Naive B cell (primary cell): ENCODE results near the gene GPR83. TPM values are rescaled to one million over a fixed set of nuclear protein-coding genes. Genes with fewer than 3 reads are reported as not detected.

ENCODE experiments used
- ATAC-seq, 2 donors: fragments of 150-1000 bp; cut with Tn5 transposase; 2 replicates each; pipeline ENCODE4 v1.10.0; 2021; ENCODE audit warnings: low read depth in 2 of 2, mild to moderate bottlenecking in 2 of 2, moderate library complexity in 2 of 2
- DNase-seq: peaks from one replicate; pipeline ENCODE4 v3.0.0; 2022
- H3K27ac Mint-ChIP-seq, 6 donors: one replicate each; pipeline ENCODE4 v1.8.0; 2020 to 2022; ENCODE audit warnings: mild to moderate bottlenecking in 6 of 6, mixed read lengths in 6 of 6, moderate library complexity in 5 of 6, inconsistent platforms in 2 of 6
- H3K27me3 Mint-ChIP-seq, 3 donors: one replicate each; pipeline ENCODE4 v1.8.0; 2021 to 2022; ENCODE audit warnings: mixed read lengths in 3 of 3, mild to moderate bottlenecking in 1 of 3
- H3K36me3 Mint-ChIP-seq, 2 donors: one replicate each; pipeline ENCODE4 v1.8.0; 2020 to 2022; ENCODE audit warnings: mixed read lengths in 2 of 2, inconsistent platforms in 1 of 2, mild to moderate bottlenecking in 1 of 2
- H3K4me1 Mint-ChIP-seq, 3 donors: one replicate each; pipeline ENCODE4 v1.8.0; 2020 to 2022; ENCODE audit warnings: mixed read lengths in 3 of 3, inconsistent platforms in 1 of 3, mild to moderate bottlenecking in 1 of 3, moderate library complexity in 1 of 3
- H3K4me3 Mint-ChIP-seq, 8 donors: one replicate each; pipeline ENCODE4 v1.8.0; 2020 to 2022; ENCODE audit warnings: mild to moderate bottlenecking in 8 of 8, mixed read lengths in 8 of 8, moderate library complexity in 8 of 8, inconsistent platforms in 2 of 8
- H3K9me3 Mint-ChIP-seq, 7 donors: one replicate each; pipeline ENCODE4 v1.8.0; 2020 to 2022; ENCODE audit warnings: mixed read lengths in 7 of 7, mild to moderate bottlenecking in 5 of 7, inconsistent platforms in 2 of 7, moderate library complexity in 1 of 7
- polyA plus RNA-seq, 6 donors: library from polyadenylated mRNA; unstranded; fragments of 300-500 nt; fragmentation: Illumina TruSeq; gene quantifications; one replicate each; pipeline ENCODE4 v1.2.3, GENCODE V29; 2021; ENCODE audit warnings: low read depth in 6 of 6

The GPR83 gene
- under 1 TPM in 2 of 6 donors, not detected in 4; 0.08 to 0.20 TPM for polyA plus RNA-seq

DNA sequence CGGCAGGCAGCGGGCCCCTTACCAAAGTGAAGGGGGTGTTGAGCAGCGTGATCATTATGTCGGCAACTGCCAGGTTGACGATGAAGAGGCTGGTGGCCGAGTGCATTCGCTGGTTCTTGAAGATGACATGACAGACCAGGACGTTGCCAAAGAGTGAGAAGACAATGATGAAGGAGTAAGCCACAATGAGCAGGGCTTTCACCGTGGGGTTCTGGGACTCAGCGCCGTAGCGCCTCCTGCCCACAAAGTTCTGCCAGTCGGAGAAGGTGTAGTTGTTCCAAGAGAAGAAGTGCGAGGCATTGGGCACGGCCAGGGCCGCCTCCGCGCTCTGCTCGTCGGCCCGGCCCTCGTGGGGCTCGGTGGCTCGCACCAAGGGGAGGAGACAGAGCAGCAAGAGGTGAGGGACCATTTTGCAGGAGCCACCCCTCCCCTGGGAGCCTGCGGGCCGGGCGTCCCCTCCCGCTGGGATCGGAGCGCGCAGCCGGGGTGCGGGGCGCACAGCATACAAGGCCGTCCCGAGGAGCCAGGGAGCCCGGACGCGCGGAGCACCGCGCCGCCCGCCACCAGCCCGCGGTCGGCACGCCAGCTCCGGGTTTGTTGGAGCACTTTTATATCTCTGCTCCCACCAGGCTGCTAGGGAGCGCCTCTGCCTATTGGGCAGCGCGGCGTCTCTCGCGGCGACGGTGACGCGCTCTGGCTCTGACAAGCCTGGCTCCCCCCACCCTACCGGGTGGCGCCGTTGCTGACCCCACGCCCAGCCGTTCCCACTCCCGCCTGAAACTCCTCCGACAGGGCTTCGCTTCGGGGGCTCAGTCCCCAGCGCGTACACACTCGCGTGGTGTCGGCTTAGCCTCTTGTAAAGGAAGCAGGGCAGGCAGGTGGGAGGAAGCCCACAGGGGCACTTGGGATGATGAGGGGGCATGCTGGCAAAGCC is at the start of gene GPR83:
GPR83 (minus strand) TSS at position 581 of the 934 bp plus-strand sequence; CDS start at position 409, 172 bp downstream.
- ATAC-seq (no peak), DNase-seq (no peak)
- peak within 1 kb of the TSS in 7 of 8 donors; percentile 0 to 80 (median 48) for H3K4me3 Mint-ChIP-seq
- H3K27ac Mint-ChIP-seq: peak within 1 kb of the TSS in 1 of 6 donors; percentile 31
- peaks cover 45 to 64% (median 55%) of the 10 kb centered on the region in 3 donors for H3K27me3 Mint-ChIP-seq
- peaks cover 6 to 11% of the 10 kb centered on the region in 2 donors for H3K36me3 Mint-ChIP-seq
- peaks cover 9 to 13% (median 10%) of the 10 kb centered on the region in 3 donors for H3K4me1 Mint-ChIP-seq
- peaks cover 0 to 12% (median 9%) of the 10 kb centered on the region in 7 donors for H3K9me3 Mint-ChIP-seq

DNA sequence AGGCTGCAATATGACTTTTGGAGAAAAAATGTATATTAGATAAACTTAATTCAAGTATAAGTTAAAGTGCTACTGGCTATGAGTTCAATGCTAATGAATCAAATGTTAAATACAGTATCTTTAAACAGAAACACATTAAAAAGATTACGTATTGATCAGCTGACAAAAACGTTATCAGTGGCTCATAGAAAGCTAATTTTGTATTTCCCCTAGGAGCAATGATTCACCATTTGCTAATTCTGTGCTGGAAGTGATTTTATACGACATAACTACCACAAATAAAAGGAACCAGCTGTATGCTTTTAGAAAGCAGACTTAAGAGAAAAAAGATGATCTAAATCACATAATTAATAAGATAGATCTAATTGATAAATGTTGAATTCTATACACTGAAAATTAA is 48.8 kb upstream of the GPR83 start:
- Mint-ChIP-seq H3K4me1 (no peaks in the 10 kb centered on the region), H3K4me3 (no peak overlapping the region), H3K27me3 (no peaks in the 10 kb centered on the region), H3K9me3 (peaks cover 0 to 7% (median 5%) of the 10 kb centered on the region in 7 donors), H3K36me3 (peaks cover 13 to 23% of the 10 kb centered on the region in 2 donors), H3K27ac (no peak overlapping the region)
- DNase-seq (no peak), ATAC-seq (no peak)

GRCh38 chr11:94449437-94449836 is 48.2 kb upstream of the GPR83 start:
- H3K27ac Mint-ChIP-seq: no peak overlapping the region
- H3K36me3 Mint-ChIP-seq: peaks cover 15 to 24% of the 10 kb centered on the region in 2 donors
- no peaks in the 10 kb centered on the region for H3K4me1 Mint-ChIP-seq
- H3K4me3 Mint-ChIP-seq: no peak overlapping the region
- no peak for DNase-seq
- no peaks in the 10 kb centered on the region for H3K27me3 Mint-ChIP-seq
- H3K9me3 Mint-ChIP-seq: peaks cover 0 to 7% (median 5%) of the 10 kb centered on the region in 7 donors
- ATAC-seq: no peak

GRCh38 chr11:94449029-94449428 is 47.8 kb upstream of the GPR83 start:
- peaks cover 19 to 28% of the 10 kb centered on the region in 2 donors for H3K36me3 Mint-ChIP-seq
- H3K9me3 Mint-ChIP-seq: peaks cover 0 to 7% (median 5%) of the 10 kb centered on the region in 7 donors
- no peak overlapping the region for H3K27ac Mint-ChIP-seq
- no peaks in the 10 kb centered on the region for H3K27me3 Mint-ChIP-seq
- DNase-seq (no peak), ATAC-seq (no peak)
- no peaks in the 10 kb centered on the region for H3K4me1 Mint-ChIP-seq
- H3K4me3 Mint-ChIP-seq: no peak overlapping the region

DNA sequence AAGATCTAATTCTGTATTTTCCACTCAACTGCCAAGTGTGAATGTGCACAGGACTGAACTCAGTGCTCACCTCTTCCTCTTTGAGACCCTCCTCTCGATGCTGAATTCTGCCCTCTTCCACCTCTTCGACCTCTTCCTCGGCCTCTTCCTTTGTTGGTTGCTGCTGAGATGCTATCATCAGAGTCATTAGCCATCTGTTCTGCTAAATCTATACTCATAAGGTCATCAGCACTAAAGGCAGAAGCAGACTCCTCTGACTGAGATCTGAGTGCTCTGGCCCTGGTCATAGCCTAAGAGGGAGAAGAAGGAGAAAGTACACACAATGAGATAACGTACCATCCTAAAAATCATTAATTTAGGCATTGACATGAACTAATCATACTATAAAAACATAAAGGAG is 45.9 kb upstream of the GPR83 start:
- H3K36me3 Mint-ChIP-seq: peaks cover 16 to 26% of the 10 kb centered on the region in 2 donors
- H3K27me3 Mint-ChIP-seq: no peaks in the 10 kb centered on the region
- no peak overlapping the region for H3K4me3 Mint-ChIP-seq
- ATAC-seq (no peak), DNase-seq (no peak)
- no peaks in the 10 kb centered on the region for H3K9me3 Mint-ChIP-seq
- no peaks in the 10 kb centered on the region for H3K4me1 Mint-ChIP-seq
- H3K27ac Mint-ChIP-seq: no peak overlapping the region

DNA sequence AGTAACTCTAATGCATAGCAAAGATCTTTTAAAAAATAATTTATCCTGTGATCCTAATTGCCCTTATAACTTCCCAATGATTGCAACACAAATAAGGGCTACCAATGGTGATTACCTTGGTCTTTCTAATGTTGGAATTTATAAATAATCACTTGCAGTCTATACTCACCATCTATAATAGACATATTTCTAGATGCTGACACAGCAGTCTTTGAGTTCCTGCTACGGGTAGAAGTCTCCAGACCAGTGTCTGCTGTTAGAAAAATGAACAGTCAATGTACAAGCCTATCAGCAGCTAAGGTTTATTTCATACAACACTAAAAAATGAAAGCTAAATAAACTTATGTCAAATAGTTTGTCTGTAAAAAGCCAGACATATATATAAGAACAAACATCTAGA is 44.4 kb upstream of the GPR83 start:
- ATAC-seq (no peak), DNase-seq (no peak)
- H3K36me3 Mint-ChIP-seq: peaks cover 16 to 36% of the 10 kb centered on the region in 2 donors
- H3K9me3 Mint-ChIP-seq: no peaks in the 10 kb centered on the region
- H3K4me1 Mint-ChIP-seq: no peaks in the 10 kb centered on the region
- no peak overlapping the region for H3K4me3 Mint-ChIP-seq
- H3K27me3 Mint-ChIP-seq: no peaks in the 10 kb centered on the region
- H3K27ac Mint-ChIP-seq: no peak overlapping the region

DNA sequence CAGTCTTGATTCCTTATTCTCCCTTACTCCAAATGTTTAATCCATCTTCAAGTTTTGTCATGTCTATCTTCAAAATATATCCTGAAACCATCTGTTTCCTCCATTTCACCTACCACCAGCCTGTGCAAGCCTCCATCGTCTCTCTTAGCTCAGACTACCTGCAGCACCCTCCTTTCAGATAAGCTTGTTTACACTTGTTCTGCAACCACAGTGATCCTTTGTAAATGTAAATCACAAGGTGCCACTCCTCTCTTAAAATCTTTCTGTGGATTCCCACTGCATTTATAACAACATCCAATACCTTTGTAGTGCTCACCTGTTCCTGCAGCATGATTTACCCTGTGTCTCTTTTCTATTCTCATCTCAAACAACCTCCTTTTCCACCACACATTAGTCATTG is 31.8 kb upstream of the GPR83 start:
- no peak for ATAC-seq
- no peak for DNase-seq
- Mint-ChIP-seq H3K4me3 (no peak overlapping the region), H3K4me1 (peaks cover 0 to under 1% (median 0%) of the 10 kb centered on the region in 3 donors), H3K9me3 (peaks cover 0 to 9% (median 0%) of the 10 kb centered on the region in 7 donors), H3K36me3 (peaks cover 46 to 57% of the 10 kb centered on the region in 2 donors), H3K27me3 (no peaks in the 10 kb centered on the region), H3K27ac (peak overlapping the region in 1 of 6 donors; percentile 16)

DNA sequence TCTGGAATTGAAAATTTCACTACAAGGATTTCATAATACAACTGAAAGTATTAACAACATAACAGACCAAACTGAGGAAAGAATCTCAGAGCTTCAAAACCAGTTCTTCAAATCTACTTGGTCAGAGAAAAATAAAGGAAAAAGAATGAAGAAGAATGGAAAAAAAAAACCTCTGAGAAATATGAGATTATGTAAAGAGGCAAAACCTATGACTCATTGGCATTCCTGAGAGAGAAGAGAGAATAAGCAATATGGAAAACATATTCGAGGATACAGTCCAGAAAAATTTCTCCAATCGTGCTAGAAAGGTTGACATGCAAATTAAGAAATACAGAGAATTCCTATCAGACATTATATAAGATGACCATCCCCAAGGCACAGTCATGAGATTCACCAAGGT is 23.4 kb upstream of the GPR83 start:
- H3K27me3 Mint-ChIP-seq: no peaks in the 10 kb centered on the region
- DNase-seq: no peak
- no peak overlapping the region for H3K4me3 Mint-ChIP-seq
- no peak for ATAC-seq
- peaks cover 55 to 63% of the 10 kb centered on the region in 2 donors for H3K36me3 Mint-ChIP-seq
- no peak overlapping the region for H3K27ac Mint-ChIP-seq
- H3K9me3 Mint-ChIP-seq: peaks cover 0 to 11% (median 3%) of the 10 kb centered on the region in 7 donors
- H3K4me1 Mint-ChIP-seq: peaks cover 9 to 17% (median 15%) of the 10 kb centered on the region in 3 donors

- Mint-ChIP-seq H3K36me3 (peaks cover 49 to 56% of the 10 kb centered on the region in 2 donors), H3K4me3 (no peak overlapping the region), H3K4me1 (peaks cover 9 to 17% (median 15%) of the 10 kb centered on the region in 3 donors), H3K27ac (no peak overlapping the region), H3K9me3 (peaks cover 0 to 10% (median 3%) of the 10 kb centered on the region in 7 donors), H3K27me3 (no peaks in the 10 kb centered on the region)
- DNase-seq (no peak), ATAC-seq (no peak)
Observed at GRCh38 chr11:94424011-94424410, 22.8 kb upstream of the GPR83 start.

GRCh38 chr11:94423507-94423906 is 22.3 kb upstream of the GPR83 start:
- H3K9me3 Mint-ChIP-seq: peaks cover 0 to 5% (median 3%) of the 10 kb centered on the region in 7 donors
- H3K4me1 Mint-ChIP-seq: peaks cover 9 to 17% (median 15%) of the 10 kb centered on the region in 3 donors
- H3K27ac Mint-ChIP-seq: no peak overlapping the region
- H3K27me3 Mint-ChIP-seq: no peaks in the 10 kb centered on the region
- ATAC-seq (no peak), DNase-seq (no peak)
- no peak overlapping the region for H3K4me3 Mint-ChIP-seq
- peaks cover 44 to 51% of the 10 kb centered on the region in 2 donors for H3K36me3 Mint-ChIP-seq

GRCh38 chr11:94418123-94418765 is 17.0 kb upstream of the GPR83 start:
- Mint-ChIP-seq H3K36me3 (peaks cover 11 to 12% of the 10 kb centered on the region in 2 donors), H3K27ac (peak overlapping the region in 1 of 6 donors; percentile 73), H3K4me1 (no peaks in the 10 kb centered on the region)

DNA sequence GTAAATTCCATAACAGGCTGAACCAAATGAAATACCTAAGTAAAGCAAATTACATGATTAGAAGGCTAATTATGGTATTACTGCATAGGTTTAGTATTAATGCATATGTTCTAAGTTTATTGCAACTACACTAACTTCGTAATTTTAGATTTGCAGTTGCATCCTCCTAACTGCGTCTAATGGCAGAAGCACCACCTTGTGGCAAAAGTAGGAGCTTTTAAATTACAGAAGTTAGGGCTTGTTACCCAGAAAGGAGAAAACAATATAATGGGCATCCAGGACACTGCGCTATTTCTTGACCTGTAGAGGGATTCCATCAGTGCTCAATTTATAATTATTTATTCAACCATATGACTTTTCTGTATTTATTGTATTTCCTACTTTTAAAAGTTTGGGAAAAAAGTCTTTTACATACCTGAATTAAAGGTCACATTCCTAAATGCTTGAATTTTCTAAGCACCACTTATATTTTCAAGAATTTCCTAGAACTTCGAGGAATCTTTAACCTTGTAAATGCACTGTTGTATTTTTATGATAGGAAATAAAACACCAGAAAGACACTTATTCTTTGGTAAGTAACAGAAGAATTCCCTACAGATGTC is 16.3 kb upstream of the GPR83 start:
- ATAC-seq: no peak
- Mint-ChIP-seq H3K36me3 (peaks cover 11 to 18% of the 10 kb centered on the region in 2 donors), H3K27ac (no peak overlapping the region), H3K4me1 (no peaks in the 10 kb centered on the region), H3K9me3 (no peaks in the 10 kb centered on the region), H3K27me3 (no peaks in the 10 kb centered on the region), H3K4me3 (no peak overlapping the region)
- DNase-seq: no peak

More at GRCh38 chr11:94418123-94418765, 17.0 kb upstream of the GPR83 start:
- no peaks in the 10 kb centered on the region for H3K27me3 Mint-ChIP-seq
- DNase-seq: no peak
- H3K4me3 Mint-ChIP-seq: no peak overlapping the region
- no peaks in the 10 kb centered on the region for H3K9me3 Mint-ChIP-seq
- ATAC-seq: no peak
